Measurements from ENCODE around the gene ACIN1.
A peak's percentile ranks its signal among the peaks of the same experiment; 100 is the strongest.

The ACIN1 gene

DNA sequence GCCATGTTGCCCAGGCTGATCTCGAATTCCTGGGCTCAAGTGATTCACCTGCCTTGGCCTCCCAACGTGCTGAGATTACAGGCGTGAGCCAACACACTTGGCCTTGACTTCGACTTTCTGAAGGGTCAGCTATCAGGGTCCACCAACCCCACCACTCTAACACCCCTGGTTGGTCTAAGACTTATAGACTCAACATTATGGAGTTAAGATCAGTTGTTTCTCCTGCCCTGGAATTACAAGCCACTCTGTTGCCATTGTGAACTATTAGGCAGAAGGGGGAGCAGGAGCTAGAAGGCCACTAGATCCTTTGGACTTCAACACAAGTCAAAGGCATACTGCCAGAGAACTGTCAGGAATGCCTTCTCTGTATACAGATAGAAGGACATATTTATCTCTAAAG is 54.8 kb downstream of the ACIN1 start:
- no peaks in the 10 kb centered on the region for H3K27me3 ChIP-seq (ENCODE audit: insufficient read depth, poor library complexity, severe bottlenecking)
- TF ChIP-seq, protein P1, sequence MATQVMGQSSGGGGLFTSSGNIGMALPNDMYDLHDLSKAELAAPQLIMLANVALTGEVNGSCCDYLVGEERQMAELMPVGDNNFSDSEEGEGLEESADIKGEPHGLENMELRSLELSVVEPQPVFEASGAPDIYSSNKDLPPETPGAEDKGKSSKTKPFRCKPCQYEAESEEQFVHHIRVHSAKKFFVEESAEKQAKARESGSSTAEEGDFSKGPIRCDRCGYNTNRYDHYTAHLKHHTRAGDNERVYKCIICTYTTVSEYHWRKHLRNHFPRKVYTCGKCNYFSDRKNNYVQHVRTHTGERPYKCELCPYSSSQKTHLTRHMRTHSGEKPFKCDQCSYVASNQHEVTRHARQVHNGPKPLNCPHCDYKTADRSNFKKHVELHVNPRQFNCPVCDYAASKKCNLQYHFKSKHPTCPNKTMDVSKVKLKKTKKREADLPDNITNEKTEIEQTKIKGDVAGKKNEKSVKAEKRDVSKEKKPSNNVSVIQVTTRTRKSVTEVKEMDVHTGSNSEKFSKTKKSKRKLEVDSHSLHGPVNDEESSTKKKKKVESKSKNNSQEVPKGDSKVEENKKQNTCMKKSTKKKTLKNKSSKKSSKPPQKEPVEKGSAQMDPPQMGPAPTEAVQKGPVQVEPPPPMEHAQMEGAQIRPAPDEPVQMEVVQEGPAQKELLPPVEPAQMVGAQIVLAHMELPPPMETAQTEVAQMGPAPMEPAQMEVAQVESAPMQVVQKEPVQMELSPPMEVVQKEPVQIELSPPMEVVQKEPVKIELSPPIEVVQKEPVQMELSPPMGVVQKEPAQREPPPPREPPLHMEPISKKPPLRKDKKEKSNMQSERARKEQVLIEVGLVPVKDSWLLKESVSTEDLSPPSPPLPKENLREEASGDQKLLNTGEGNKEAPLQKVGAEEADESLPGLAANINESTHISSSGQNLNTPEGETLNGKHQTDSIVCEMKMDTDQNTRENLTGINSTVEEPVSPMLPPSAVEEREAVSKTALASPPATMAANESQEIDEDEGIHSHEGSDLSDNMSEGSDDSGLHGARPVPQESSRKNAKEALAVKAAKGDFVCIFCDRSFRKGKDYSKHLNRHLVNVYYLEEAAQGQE (IDR thresholded peaks at IDR 0.05; ENCODE audit: insufficient replicate concordance, low read depth) = no peak
- TF ChIP-seq POLR2AphosphoS5 (IDR thresholded peaks at IDR 0.05; ENCODE audit: low read depth) = no peak
- no peak for TF ChIP-seq SPI1 (IDR thresholded peaks at IDR 0.05; ENCODE audit: borderline replicate concordance, low read depth)
- no peak for TF ChIP-seq GABPA (IDR thresholded peaks at IDR 0.05; ENCODE audit: low read depth)
- TF ChIP-seq, protein P2, sequence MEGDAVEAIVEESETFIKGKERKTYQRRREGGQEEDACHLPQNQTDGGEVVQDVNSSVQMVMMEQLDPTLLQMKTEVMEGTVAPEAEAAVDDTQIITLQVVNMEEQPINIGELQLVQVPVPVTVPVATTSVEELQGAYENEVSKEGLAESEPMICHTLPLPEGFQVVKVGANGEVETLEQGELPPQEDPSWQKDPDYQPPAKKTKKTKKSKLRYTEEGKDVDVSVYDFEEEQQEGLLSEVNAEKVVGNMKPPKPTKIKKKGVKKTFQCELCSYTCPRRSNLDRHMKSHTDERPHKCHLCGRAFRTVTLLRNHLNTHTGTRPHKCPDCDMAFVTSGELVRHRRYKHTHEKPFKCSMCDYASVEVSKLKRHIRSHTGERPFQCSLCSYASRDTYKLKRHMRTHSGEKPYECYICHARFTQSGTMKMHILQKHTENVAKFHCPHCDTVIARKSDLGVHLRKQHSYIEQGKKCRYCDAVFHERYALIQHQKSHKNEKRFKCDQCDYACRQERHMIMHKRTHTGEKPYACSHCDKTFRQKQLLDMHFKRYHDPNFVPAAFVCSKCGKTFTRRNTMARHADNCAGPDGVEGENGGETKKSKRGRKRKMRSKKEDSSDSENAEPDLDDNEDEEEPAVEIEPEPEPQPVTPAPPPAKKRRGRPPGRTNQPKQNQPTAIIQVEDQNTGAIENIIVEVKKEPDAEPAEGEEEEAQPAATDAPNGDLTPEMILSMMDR (IDR thresholded peaks at IDR 0.05; ENCODE audit: insufficient read depth, low read length) = no peak
- no peak overlapping the region for H3K4me3 ChIP-seq (replicated peaks; ENCODE audit: insufficient read depth, low read length)
- no peak for DNase-seq (ENCODE audit: low read depth in 1 of 2, low spot score in 1 of 2)
- H3K27ac ChIP-seq (replicated peaks) = no peak overlapping the region

DNA sequence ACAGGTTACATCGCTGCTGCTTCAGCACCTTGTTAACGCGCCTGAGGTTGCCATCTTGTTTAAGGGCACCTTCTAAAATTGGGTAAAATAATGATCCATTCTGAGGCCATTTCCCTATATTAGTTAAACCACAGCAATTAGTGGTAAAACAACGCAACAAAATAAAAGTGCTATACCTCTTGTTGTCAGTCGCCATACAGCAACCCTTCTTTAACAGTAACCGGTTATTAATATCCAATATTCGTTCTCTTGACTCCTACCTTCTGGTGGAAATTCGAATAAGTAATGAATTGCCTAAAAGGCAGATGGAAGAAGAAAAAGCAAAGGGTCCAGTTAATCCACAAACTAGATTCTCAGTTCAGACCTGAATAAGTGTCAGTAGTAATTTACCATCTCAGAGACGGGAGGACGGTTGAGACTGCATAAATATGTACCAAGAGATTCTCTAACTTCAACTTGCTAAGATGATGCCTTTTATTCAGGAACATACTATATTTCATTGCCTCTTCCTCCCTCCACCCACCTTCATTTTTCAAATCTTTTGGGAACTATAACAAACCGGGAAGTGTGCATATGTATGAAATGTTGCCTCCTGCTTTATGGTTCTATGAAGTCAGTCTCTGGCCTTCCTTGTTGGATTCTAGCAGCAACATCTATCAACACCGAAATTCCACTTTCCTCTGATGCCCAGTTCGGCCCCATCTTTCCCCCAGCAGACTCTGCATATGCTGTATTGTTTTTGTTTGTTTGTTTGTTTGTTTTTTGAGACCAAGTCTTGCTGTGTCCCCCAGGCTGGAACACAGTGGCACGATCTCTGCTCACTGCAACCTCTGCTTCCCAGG is 59.4 kb downstream of the ACIN1 start:
- H3K4me3 ChIP-seq (replicated peaks; ENCODE audit: insufficient read depth, low read length) = no peak overlapping the region
- DNase-seq (ENCODE audit: low read depth in 1 of 2, low spot score in 1 of 2) = no peak
- no peaks in the 10 kb centered on the region for H3K27me3 ChIP-seq (ENCODE audit: insufficient read depth, poor library complexity, severe bottlenecking)
- H3K27ac ChIP-seq (replicated peaks) = peak overlapping the region; percentile 87
- TF ChIP-seq GABPA (IDR thresholded peaks at IDR 0.05; ENCODE audit: low read depth) (no peak), POLR2AphosphoS5 (IDR thresholded peaks at IDR 0.05; ENCODE audit: low read depth) (no peak), SPI1 (IDR thresholded peaks at IDR 0.05; ENCODE audit: borderline replicate concordance, low read depth) (no peak)
- TF ChIP-seq, protein P1 (IDR thresholded peaks at IDR 0.05; ENCODE audit: insufficient replicate concordance, low read depth) = no peak
- TF ChIP-seq, protein P2 (IDR thresholded peaks at IDR 0.05; ENCODE audit: insufficient read depth, low read length) = no peak

DNA sequence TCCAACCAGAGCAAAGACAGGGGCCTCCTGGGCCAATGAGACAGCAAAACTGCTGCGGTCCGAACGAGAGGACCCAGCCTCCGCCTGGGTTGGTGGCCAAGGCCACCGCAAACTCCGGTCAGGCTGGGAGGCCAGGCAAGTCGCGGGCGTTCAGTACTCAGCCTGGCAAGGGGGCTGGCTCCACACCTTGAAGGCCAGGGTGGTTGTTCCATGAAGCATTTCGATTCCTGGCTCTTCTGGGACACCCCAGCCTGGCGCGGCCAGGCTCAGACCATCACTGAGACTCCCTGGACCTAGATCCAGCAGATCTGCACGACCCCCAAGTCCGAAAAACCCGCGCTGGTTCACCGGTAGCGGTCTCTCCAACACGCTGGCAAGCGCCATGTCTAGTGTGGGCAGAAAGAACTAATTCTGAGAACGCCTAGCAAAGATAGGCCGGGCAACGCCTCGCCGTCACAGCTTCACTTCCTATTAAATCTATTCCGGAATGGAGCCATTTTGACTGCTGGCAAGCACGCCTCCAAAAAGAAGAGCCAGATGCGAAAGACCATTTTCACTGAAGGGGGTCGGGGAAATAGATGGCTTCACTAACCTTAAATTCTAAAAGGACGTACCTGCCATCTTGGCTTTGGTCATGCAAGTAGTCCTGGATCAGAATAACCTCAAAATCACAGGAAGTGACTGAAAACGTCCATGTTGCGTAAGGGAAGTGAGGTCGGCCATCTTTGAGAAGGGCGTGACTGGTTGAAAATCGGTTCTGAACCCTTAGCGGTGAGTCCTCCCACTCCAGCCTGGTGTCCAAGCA is 60.2 kb downstream of the ACIN1 start, which contains the start of gene PSMB5:
Gene PSMB5 (minus strand): TSS at position 403 of the 805 bp plus-strand sequence. CDS start 19 bp downstream, at position 384.
- TF ChIP-seq SPI1 (IDR thresholded peaks at IDR 0.05; ENCODE audit: borderline replicate concordance, low read depth) (peak; percentile 37; the same call in 1 of the 2 replicates), GABPA (IDR thresholded peaks at IDR 0.05; ENCODE audit: low read depth) (peak; percentile 68), POLR2AphosphoS5 (IDR thresholded peaks at IDR 0.05; ENCODE audit: low read depth) (peak; percentile 56; the same call in 1 of the 2 replicates)
- TF ChIP-seq, protein P2 (IDR thresholded peaks at IDR 0.05; ENCODE audit: insufficient read depth, low read length) = no peak
- TF ChIP-seq, protein P1 (IDR thresholded peaks at IDR 0.05; ENCODE audit: insufficient replicate concordance, low read depth) = peak; percentile 43
- Histone ChIP-seq H3K27ac (replicated peaks) (peak within 1 kb of the TSS; percentile 87), H3K4me3 (replicated peaks; ENCODE audit: insufficient read depth, low read length) (peak within 1 kb of the TSS; percentile 77), H3K27me3 (ENCODE audit: insufficient read depth, poor library complexity, severe bottlenecking) (no peaks in the 10 kb centered on the region)
- DNase-seq (ENCODE audit: low read depth in 1 of 2, low spot score in 1 of 2) = peak; percentile 95 to 98
